Choroid plexus epithelial cell (primary cell): Measurements from ENCODE around the gene LARGE1.

Experiments used
- DNase-seq: peaks from one replicate; pipeline ENCODE4 v3.0.0-alpha.2; 2010; ENCODE audit warnings: low read depth
- H3K4me3 ChIP-seq: 2 replicates; pipeline ENCODE4 v1.5.1; 2011; ENCODE audit warnings: low read depth, mild to moderate bottlenecking, control low read depth, low read length, moderate library complexity
- CTCF ChIP-seq: conservative IDR thresholded peaks from 2 replicates; pipeline ENCODE4 v1.5.1; 2011; ENCODE audit warnings: low read depth, mild to moderate bottlenecking, control low read depth, inconsistent platforms, low read length, moderate library complexity

The LARGE1 gene

GRCh38 chr22:33260498-33260897, 659.8 kb downstream of the LARGE1 start:
- TF ChIP-seq CTCF, result no peak
- no peak overlapping the region for H3K4me3 ChIP-seq
- no peak for DNase-seq

DNA sequence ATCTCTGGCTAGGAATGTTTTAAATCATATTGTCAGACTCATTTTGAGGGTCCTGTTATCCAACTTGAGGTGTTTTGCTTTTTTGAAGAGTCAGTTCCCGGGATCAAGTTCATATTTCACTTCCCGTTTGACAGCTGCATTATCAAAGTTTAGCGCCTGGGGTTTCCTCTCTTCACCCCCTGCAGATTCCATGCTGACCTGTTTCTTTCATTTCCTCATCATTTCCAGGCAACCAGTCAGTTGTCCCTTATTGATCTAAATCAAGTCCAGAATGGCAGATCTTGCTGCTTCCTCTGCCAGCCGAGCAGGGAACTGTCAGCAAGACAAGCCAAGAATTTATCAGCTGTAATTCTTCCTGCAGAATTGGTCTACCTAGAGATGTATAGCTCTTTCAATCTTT, 664.5 kb downstream of the LARGE1 start:
- DNase-seq, result no peak
- no peak overlapping the region for H3K4me3 ChIP-seq
- no peak for TF ChIP-seq CTCF

DNA sequence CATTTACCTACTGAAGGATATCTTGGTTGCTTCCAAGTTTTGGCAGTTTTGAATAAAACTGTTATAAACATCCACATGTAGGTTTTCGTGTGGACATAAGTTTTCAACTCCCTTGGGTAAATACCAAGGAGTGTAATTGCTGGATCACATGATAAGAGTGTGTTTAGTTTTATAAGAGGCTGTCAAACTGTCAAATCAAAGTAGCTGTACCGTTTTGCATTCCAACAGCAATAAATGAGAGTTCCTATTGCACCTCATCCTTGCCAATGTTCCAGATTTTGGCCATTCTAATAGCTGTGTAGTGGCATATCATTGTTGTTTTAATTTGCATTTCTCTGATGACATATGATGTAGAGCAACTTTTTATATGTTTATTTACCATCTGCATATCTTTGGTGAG, 671.3 kb downstream of the LARGE1 start:
- DNase-seq, result no peak
- no peak for TF ChIP-seq CTCF
- H3K4me3 ChIP-seq, result no peak overlapping the region

GRCh38 chr22:33247758-33248157, 672.5 kb downstream of the LARGE1 start:
- no peak for DNase-seq
- H3K4me3 ChIP-seq, result no peak overlapping the region
- TF ChIP-seq CTCF, result no peak

DNA sequence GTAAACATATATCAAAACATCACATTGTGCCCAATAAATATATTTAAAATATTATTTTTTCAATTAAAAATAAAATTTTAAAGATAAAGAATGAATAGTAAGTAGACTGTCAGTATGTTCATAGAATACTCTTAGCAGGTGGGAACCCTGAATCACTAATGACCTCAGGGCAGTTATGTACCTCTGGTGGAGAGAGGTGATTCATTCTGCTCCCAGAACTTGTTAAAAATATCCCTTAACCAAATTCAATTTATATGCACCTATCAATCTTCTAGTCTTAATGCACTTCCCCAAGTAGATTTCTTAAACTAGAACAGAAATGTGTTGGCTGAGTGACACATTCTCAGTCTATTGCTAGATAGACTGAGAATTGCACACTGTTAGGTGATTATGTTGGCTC, 678.2 kb downstream of the LARGE1 start:
- H3K4me3 ChIP-seq, result no peak overlapping the region
- TF ChIP-seq CTCF, result no peak
- no peak for DNase-seq

DNA sequence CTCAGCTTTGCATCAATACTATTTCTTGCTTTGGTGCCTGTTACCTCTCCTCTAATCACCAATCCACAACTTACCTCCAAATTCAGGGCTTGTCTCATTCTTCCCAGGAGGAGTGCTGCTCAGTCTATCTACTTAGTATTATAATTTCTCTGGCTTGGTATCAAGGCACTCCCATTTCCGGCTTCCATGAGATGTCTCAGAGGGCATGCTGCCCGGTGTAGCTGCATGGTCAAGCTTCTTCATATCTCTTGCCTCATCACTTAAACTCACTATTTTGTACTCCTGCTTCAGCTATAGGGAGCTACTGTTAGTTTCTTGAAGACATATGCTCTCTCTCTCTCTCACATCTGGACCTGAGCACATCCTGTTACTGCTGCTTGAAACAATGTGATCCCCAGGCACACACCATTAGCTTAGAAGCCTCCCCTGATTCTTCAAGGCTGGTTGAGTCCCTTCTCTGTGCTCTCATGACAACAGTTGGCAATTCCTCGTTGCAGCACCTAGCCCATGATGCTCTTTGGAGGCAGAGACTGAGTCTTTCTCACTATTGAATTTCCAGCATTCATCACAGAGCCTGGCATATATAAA, 679.3 kb downstream of the LARGE1 start:
- no peak for TF ChIP-seq CTCF
- no peak for DNase-seq
- H3K4me3 ChIP-seq, result no peak overlapping the region

DNA sequence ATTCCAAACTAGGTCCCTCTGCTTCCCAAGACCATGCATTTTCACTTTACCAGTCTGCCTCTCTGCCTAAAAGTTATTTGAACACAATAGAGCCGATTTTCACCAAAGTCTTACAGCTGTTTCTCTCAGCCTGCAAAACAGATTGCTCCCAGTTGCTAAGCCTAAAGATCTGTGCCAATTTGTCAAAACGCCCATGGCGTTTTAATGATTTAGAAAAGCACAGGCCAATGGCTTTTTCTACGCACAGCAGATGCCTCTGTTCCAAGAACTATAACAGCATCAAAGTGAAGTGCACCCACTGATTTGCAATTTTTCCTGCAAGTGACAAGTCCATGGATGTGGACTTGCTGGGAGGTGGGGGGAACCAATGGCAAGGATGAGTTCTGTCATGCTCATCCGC, 688.2 kb downstream of the LARGE1 start:
- no peak for DNase-seq
- H3K4me3 ChIP-seq, result no peak overlapping the region
- TF ChIP-seq CTCF, result no peak
